Tibial artery (tissue), 4 donors: ENCODE results near the gene SUPT20HL2.

Experiments
- DNase-seq, 2 donors: peaks; one replicate each; pipeline ENCODE4 v3.0.0-alpha.2; 2019
- H3K27ac ChIP-seq, 2 donors: fragments of 200-600 bp; sonication (generic) in 1 of 2; 1 replicate in 1 of 2; 2 replicates in 1 of 2; pipeline ENCODE4 v1.5.1; 2018 to 2019; ENCODE audit warnings: mild to moderate bottlenecking in 1 of 2
- H3K27me3 ChIP-seq, 2 donors: fragments of 200-600 bp; sonication (generic) in 1 of 2; one replicate each; pipeline versions ENCODE4 v1.5.1 to v1.6.0; 2016 to 2019
- H3K36me3 ChIP-seq, 3 donors: fragments of 200-600 bp; sonication (generic) in 2 of 3; one replicate each; pipeline ENCODE4 v1.5.1; 2016 to 2019; ENCODE audit warnings: mild to moderate bottlenecking in 2 of 3
- H3K4me1 ChIP-seq, 4 donors: fragments of 200-600 bp; sonication (generic) in 2 of 4; 1 replicate in 3 of 4; 2 replicates in 1 of 4; pipeline ENCODE4 v1.5.1; 2016 to 2019
- H3K4me3 ChIP-seq, 2 donors: fragments of 200-600 bp; sonication (generic) in 1 of 2; 1 replicate in 1 of 2; 2 replicates in 1 of 2; pipeline ENCODE4 v1.5.1; 2018 to 2019; ENCODE audit warnings: mild to moderate bottlenecking in 2 of 2
- H3K9me3 ChIP-seq, 3 donors: fragments of 200-600 bp; sonication (generic) in 1 of 3; one replicate each; pipeline ENCODE4 v1.5.1; 2016 to 2019
- intact Hi-C: fragments of 100-400 bp; cut with DNase I; formaldehyde crosslinking; loops from one replicate; pipeline ENCODE4 v1.15.0; 2023; ENCODE audit warnings: low total_unique reads
- TF ChIP-seq, protein P1 (sequence below), 2 experiments: fragments of 200-600 bp in 1 of 2; fragments of 450-650 bp in 1 of 2; IDR thresholded peaks; one replicate each; pipeline ENCODE4 v1.5.1; 2017 to 2019; ENCODE audit warnings: antibody characterized with exemption in 2 of 2, mild to moderate bottlenecking in 1 of 2, moderate library complexity in 1 of 2

The SUPT20HL2 gene

DNA sequence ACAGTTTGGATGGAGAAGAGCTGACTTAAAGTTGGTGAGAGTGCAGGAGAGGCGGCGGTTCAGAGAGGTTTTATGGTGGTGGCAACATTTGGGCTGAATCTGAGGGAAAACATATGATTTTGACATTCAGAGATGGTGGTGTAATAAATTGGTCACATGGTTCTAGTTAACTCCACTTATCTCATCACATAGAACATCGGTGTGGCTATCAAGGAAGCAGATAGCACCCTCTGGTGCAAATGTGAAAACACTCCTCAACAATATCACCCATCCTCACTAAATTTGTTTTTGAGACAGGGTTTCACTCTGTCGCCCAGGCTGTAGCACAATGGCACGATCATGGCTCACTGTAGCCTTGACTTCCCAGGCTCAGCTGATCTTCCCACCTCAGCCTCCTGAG lies 28.8 kb downstream of the SUPT20HL2 start:
- Histone ChIP-seq H3K4me1 (no peaks in the 10 kb centered on the region), H3K27ac (no peak overlapping the region), H3K9me3 (no peaks in the 10 kb centered on the region), H3K27me3 (no peaks in the 10 kb centered on the region), H3K4me3 (no peak overlapping the region), H3K36me3 (no peaks in the 10 kb centered on the region)
- TF ChIP-seq, protein P1, sequence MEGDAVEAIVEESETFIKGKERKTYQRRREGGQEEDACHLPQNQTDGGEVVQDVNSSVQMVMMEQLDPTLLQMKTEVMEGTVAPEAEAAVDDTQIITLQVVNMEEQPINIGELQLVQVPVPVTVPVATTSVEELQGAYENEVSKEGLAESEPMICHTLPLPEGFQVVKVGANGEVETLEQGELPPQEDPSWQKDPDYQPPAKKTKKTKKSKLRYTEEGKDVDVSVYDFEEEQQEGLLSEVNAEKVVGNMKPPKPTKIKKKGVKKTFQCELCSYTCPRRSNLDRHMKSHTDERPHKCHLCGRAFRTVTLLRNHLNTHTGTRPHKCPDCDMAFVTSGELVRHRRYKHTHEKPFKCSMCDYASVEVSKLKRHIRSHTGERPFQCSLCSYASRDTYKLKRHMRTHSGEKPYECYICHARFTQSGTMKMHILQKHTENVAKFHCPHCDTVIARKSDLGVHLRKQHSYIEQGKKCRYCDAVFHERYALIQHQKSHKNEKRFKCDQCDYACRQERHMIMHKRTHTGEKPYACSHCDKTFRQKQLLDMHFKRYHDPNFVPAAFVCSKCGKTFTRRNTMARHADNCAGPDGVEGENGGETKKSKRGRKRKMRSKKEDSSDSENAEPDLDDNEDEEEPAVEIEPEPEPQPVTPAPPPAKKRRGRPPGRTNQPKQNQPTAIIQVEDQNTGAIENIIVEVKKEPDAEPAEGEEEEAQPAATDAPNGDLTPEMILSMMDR (IDR thresholded peaks at IDR 0.05) = no peak
- intact Hi-C loops = no loop called here
- DNase-seq = no peak

DNA sequence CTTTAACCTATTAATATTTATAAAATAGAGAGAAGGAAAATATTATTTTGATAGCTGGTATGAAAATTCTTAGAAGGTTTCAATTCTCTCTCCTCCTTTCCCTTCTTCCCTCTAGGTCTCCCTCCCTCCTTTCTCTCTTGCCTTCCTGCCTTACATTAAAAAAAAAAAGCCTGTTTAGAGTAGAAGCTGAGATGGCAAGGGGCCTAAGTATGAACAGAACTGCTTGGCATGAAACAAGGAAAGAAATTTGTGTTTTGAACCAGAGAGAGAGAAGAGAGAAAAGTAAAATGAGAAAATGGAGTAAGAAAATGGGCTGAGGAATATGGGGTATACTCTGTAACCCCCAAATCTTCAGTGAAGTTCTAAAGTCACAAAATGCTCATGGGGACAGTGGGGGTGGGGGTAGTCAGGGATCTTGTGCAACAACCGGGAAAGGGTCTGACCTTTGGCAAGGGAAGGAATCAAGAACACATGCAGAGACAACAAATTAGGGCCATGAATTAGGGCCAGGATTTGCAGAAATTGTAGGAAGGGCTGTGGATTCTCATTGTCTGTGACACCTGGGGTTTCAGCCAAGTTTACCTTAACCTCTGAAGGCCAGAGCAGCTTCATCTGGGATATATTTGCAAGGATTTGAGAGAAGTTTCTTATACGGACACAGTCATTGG lies 30.6 kb downstream of the SUPT20HL2 start:
- intact Hi-C loops = no loop called here
- Histone ChIP-seq H3K27me3 (no peaks in the 10 kb centered on the region), H3K36me3 (no peaks in the 10 kb centered on the region), H3K27ac (no peak overlapping the region), H3K4me1 (no peaks in the 10 kb centered on the region), H3K4me3 (no peak overlapping the region), H3K9me3 (no peaks in the 10 kb centered on the region)
- DNase-seq = peak in 1 of 2 donors; percentile 21
- TF ChIP-seq, protein P1 (IDR thresholded peaks at IDR 0.05) = no peak

GRCh38 chrX:24282381-24283126 lies 31.3 kb downstream of the SUPT20HL2 start:
- Histone ChIP-seq H3K9me3 (no peaks in the 10 kb centered on the region), H3K4me1 (no peaks in the 10 kb centered on the region), H3K4me3 (no peak overlapping the region), H3K27ac (no peak overlapping the region), H3K36me3 (no peaks in the 10 kb centered on the region), H3K27me3 (no peaks in the 10 kb centered on the region)
- TF ChIP-seq, protein P1 (IDR thresholded peaks at IDR 0.05) = no peak
- DNase-seq = peak in 1 of 2 donors; percentile 20
- intact Hi-C loops = no loop called here

DNA sequence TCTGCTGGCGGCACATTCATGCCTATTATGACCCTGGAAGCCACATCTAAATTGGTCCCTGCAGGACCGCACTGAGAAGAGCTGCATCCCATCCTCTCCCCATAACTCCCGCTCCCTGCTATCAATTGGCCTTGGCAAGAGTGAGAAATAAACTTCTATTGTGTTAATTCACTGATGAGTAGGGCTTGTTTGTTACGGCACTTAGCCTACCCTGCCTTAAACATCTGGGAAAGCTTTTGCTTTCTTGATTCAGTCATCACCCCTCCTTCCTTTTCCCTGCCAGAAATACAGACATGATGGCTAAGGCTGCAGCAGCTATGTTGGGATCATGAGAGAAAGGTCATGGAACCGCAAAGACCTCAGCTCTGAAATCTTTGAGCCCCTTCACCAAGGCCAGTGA lies 36.5 kb downstream of the SUPT20HL2 start:
- DNase-seq = no peak
- H3K4me1 ChIP-seq = no peaks in the 10 kb centered on the region
- H3K27me3 ChIP-seq = no peaks in the 10 kb centered on the region
- H3K27ac ChIP-seq = no peak overlapping the region
- H3K36me3 ChIP-seq = no peaks in the 10 kb centered on the region
- H3K9me3 ChIP-seq = no peaks in the 10 kb centered on the region
- intact Hi-C loops = no loop called here
- H3K4me3 ChIP-seq = no peak overlapping the region
- TF ChIP-seq, protein P1 (IDR thresholded peaks at IDR 0.05) = no peak

DNA sequence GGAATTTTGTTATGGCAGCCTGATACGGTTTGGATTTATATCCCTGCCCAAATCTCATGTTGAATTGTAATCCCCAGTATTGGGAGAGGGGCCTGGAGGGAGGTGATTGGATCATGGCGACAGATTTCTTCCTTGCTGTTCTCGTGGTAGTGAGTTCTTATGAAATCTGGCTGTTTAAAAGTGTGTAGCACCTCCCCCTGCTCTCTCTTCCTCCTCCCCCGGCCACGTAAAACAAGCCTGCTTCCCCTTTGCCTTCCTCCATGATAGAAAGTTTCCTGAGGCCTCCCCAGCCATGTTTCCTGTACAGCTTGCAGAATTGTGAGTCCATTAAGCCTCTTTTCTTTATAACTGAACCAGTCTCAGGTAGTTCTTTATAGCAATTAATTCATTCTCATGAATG lies 37.9 kb downstream of the SUPT20HL2 start:
- Histone ChIP-seq H3K9me3 (no peaks in the 10 kb centered on the region), H3K36me3 (no peaks in the 10 kb centered on the region), H3K27me3 (no peaks in the 10 kb centered on the region), H3K27ac (no peak overlapping the region), H3K4me3 (no peak overlapping the region), H3K4me1 (no peaks in the 10 kb centered on the region)
- TF ChIP-seq, protein P1 (IDR thresholded peaks at IDR 0.05) = no peak
- no peak for DNase-seq
- intact Hi-C loops = no loop called here
